ENCODE data around the gene NUDT4.
"Not testable (repeated sequence)": the region's sequence is repeated elsewhere in the genome, so short reads cannot be mapped to it uniquely, and the experiment has no call there.

Gene NUDT4

DNA sequence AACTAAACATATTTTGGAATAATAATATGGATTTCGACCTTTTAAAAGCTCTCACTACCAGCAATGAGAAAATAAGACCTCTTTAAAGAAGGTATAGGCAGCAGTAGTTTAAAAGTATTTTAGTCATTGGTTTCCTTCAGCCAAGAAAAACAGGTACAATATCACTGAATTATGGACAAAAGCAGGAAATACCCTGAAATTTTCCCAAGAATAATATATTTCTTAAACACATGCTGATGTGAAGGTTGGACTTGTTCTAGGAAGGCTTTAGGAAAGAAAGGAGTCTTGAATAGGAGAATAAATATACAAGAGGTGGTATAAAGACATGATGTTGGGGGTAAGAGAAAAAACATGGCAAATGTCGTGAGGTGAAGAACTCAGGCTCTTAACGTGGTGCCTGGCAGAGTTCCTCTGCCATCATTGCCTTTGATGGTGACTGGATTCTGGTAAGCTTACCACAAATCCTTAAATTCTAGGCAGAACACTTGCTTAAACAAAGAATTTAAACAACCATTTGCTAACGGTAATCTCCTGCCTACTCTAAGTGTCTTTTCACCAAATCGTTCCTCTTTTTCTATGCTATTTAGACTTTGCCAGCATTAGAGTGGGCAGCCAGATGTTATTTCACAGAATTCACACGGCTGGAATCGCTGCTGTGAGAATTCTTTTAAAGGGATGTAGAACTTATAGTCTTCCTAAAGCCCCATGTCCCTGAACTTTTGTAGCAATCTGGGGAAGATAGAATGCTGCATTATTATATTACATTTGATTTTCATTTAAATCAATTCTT is 11.9 kb upstream of the NUDT4 start:
- in situ Hi-C loops (cut with HindIII; ENCODE audit: low sequenced_read_pairs): loop anchor here (10.0 kb wide), 1 partner anchor 111 kb away; no protein-coding TSS in a partner anchor

- in situ Hi-C loops (cut with HindIII; ENCODE audit: low sequenced_read_pairs): loop anchor here (10.0 kb wide), 1 partner anchor 112 kb away; no protein-coding TSS in a partner anchor
Observed at GRCh38 chr12:93366422-93366821, 11.3 kb upstream of the NUDT4 start.

GRCh38 chr12:93368766-93369165 is 9.0 kb upstream of the NUDT4 start:
- in situ Hi-C loops (cut with HindIII; ENCODE audit: low sequenced_read_pairs): loop anchor here (10.0 kb wide), 1 partner anchor 114 kb away; no protein-coding TSS in a partner anchor

GRCh38 chr12:93369505-93369904 is 8.2 kb upstream of the NUDT4 start:
- in situ Hi-C loops (cut with HindIII; ENCODE audit: low sequenced_read_pairs): loop anchor here (10.0 kb wide), 1 partner anchor 115 kb away; no protein-coding TSS in a partner anchor

DNA sequence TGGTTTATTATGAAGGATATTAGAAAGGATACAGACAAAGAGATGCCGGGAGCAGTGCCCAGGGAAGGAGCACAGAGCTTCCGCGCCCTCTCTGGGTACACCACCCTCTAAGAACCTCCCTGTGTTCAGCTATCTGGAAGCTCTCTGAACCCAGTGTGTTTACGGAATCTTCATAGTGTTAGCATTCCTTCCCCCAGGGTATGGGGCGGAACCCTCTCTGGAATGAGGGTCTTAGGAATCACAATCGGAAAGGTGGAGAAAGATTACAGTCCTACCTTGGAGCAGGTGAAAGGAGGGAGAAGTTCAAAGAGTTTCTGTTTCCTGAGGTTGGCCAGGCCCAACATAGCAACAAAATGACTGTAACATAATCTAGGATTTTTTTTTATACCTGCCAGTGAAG is 6.8 kb upstream of the NUDT4 start:
- in situ Hi-C loops (cut with HindIII; ENCODE audit: low sequenced_read_pairs): no loop called here

- in situ Hi-C loops (cut with HindIII; ENCODE audit: low sequenced_read_pairs): no loop called here
Observed at GRCh38 chr12:93373961-93374656, 3.6 kb upstream of the NUDT4 start.

GRCh38 chr12:93375906-93376305 is 1.8 kb upstream of the NUDT4 start:
- in situ Hi-C loops (cut with HindIII; ENCODE audit: low sequenced_read_pairs): no loop called here

GRCh38 chr12:93376436-93377251 is 1.1 kb upstream of the NUDT4 start:
- in situ Hi-C loops (cut with HindIII; ENCODE audit: low sequenced_read_pairs): no loop called here

- in situ Hi-C loops (cut with HindIII; ENCODE audit: low sequenced_read_pairs): not testable (repeated sequence)
Observed at GRCh38 chr12:93378196-93378997, 672 bp downstream of the NUDT4 start.

DNA sequence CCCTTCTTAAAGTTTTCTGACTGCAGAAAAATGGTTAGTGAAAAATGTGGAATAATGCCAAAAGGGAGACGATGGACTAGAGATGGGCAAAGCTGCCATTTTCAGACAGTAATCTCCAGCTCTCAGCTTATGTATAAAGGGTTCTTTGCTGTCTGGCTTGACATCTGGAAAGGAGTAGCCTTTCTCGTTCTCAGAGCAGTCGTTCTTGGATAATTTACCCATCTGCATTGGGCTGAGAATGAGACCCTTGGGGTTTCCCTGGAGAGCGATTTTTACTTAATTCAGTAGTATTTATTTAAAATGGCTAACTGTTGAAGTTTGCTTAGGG is 1.2 kb downstream of the NUDT4 start:
- in situ Hi-C loops (cut with HindIII; ENCODE audit: low sequenced_read_pairs): no loop called here

GRCh38 chr12:93379326-93379980 is 1.7 kb downstream of the NUDT4 start:
- in situ Hi-C loops (cut with HindIII; ENCODE audit: low sequenced_read_pairs): no loop called here

GRCh38 chr12:93379981-93380361 is 2.2 kb downstream of the NUDT4 start:
- in situ Hi-C loops (cut with HindIII; ENCODE audit: low sequenced_read_pairs): loop anchor here (5.0 kb wide), 2 partner anchors 83 to 393 kb away; no protein-coding TSS in a partner anchor

- in situ Hi-C loops (cut with HindIII; ENCODE audit: low sequenced_read_pairs): loop anchor here (5.0 kb wide), 2 partner anchors 83 to 393 kb away; no protein-coding TSS in a partner anchor
Observed at GRCh38 chr12:93380480-93381121, 2.9 kb downstream of the NUDT4 start.

GRCh38 chr12:93381161-93381975 is 3.6 kb downstream of the NUDT4 start:
- in situ Hi-C loops (cut with HindIII; ENCODE audit: low sequenced_read_pairs): loop anchor here (5.0 kb wide), 2 partner anchors 84 to 394 kb away; no protein-coding TSS in a partner anchor

DNA sequence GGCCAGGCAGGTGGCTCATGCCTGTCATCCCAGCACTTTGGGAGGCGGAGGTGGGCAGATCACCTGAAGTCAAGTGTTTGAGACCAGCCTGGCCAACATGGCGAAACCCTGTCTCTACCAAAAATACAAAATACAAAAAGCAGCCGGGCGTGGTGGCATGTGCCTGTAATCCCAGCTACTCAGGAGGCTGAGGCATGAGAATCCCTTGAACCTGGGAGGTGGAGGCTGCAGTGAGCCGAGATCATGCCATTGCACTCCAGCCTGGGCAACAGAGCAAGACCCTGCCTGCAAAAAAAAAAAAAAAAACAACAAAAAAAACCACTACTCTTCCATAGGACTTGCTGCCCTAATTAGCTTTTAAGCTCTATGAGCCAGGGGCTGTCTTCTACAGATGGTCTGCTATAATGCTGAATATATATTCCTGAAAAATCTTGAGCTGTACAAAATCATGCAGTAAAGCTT is 4.3 kb downstream of the NUDT4 start:
- in situ Hi-C loops (cut with HindIII; ENCODE audit: low sequenced_read_pairs): loop anchor here (5.0 kb wide), 2 partner anchors 85 to 395 kb away; no protein-coding TSS in a partner anchor

DNA sequence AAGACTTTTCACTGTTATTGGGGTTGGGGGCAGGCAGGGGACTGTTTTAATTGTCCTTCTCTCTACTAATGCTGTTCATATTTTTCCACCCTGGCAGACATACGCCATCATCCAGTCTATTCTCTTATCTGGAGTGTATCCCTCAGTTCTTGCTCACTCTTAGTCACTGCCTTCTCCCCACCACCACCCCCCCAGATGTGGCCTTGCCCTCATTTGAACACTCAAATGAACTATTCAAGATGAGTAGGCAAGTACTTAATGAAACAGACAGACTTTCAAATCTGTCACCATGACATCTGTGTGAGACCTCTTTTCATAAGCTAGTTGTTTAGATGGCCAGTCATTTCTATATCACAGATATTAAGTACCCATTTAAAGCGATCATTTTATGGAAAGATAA is 10.1 kb downstream of the NUDT4 start:
- in situ Hi-C loops (cut with HindIII; ENCODE audit: low sequenced_read_pairs): no loop called here

DNA sequence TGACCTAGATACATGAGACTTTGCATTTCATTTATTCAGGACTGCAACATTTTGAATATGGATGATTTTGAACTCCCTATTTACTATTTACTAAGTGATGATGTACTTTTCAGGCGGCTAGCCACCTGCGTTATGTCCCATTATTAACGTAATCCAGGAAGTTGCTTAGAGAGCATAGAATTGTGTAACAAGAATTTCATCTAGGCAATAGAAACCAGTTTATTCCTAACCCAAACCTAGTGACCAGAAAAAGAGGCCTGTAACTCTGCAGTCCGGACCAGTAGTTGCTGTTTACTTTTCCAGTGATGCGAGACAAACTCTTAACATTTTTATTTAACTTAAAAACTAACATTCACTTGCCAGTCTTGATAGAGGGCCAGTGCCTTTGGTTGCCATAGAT is 12.3 kb downstream of the NUDT4 start:
- in situ Hi-C loops (cut with HindIII; ENCODE audit: low sequenced_read_pairs): no loop called here

DNA sequence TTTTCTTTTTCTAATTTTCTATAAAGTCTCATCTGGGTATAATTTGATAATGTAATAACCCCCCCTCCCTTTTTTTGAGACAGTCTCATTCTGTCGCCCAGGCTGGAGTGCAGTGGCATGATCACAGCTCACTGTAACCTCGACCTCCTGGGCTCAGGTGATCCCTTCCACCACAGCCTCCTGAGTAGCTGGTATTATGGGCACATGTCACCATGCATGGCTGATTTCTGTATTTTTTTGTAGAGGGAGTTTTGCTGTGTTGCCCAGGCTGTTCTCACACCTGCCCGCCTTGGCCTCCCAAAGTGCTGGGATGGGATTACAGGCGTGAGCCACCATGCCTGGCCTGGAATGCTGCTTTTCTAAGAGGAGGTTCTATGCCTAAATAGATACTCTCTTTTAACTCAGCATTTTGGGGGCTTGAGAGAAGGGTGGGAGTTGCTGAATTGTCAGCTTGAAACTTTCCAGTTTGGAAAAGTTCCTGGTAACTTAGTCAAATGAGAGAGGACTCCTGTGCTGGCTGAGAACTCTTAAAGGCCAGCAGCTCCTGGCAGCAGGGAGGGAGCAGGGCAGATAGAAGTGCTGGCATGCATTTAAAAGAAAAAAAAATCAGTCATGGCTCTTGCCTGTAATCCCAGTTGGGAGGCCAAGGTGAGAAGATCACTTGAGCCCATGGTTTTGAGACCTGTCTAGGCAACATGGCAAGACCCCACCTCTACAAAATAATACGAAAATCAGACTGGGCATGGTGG is 13.0 kb downstream of the NUDT4 start:
- in situ Hi-C loops (cut with HindIII; ENCODE audit: low sequenced_read_pairs): no loop called here

All from endothelial cell of hepatic sinusoid (primary cell).